ENCODE results near the gene STAM.

Gene STAM

DNA sequence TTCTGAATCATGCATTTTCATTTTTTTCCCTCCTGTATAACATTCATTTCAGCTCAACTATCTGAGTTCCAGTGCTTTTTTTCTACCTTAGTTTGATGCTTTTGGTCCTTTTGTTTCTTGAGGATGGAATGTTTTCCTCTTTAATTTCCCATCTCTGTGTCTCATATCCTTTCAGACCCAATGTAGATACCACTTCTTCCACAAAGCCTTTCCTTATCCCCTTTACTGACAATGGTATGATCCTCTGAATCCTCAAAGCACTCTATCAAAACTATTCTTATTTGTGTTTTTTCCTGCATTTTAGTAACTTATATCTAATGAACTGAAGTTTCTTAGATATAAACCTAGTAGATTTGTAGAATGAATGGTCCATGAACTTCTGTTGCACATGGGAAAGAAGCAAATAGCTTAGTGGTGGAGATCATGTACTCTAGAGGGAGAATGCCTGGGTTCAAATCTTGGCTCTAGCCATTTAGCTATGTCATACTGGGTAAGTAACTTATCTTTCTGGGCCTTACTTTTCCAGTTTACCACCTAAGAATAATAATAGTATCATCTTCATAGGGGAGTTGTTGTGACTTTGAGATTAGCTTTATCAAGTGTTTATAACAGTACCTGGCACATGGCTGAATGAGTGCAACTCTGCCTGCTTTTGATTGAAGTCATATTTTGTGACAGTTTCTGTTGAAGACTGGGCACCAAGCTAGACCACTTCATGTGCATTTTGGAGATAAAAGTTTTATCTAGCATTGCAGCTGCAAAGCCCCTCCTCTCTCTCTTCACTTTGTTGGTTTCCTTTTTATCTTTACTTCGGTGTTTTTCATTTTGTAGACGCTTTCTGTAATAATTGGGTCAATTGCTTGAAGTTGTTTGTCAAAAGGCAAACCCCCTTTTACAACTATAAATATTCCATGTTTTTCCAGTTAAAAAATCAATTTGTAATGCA lies 18.5 kb downstream of the STAM start:
- Histone ChIP-seq H3K27me3 (ENCODE audit: control insufficient read depth in 1 of 2, insufficient read depth in 2 of 2, low read length in 2 of 2) (no peaks in the 10 kb centered on the region), H3K27ac (ENCODE audit: low read depth, low read length) (no peak overlapping the region)

DNA sequence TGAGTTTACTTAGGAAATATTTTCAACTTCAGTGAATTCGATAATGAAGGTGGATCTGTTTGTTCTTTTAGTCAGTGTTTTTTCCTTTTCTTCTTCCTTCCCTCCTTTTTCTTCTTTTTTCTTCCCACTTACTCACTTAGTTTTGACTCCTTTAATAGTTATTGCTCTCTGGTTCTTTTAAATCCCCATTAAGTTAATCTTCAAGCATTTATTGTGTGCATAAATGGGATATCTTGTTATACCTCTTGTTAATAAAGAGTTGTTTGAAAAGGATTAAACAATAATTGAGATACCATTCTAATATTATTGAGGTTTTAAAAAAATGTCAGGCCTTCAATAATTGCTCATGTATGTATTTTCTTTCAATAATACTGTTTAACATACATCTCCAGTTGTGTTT lies 19.5 kb downstream of the STAM start:
- H3K27ac ChIP-seq (ENCODE audit: low read depth, low read length), result no peak overlapping the region
- H3K9me3 ChIP-seq (ENCODE audit: low read length), result no peaks in the 10 kb centered on the region
- no peak overlapping the region for H3K9ac ChIP-seq (ENCODE audit: low read length)

More for the DNA sequence above, 18.5 kb downstream of the STAM start:
- Histone ChIP-seq H3K36me3 (ENCODE audit: insufficient read depth, low read length) (peaks cover 7% of the 10 kb centered on the region), H3K4me3 (ENCODE audit: low read depth in 1 of 2, low read length in 2 of 2) (no peak overlapping the region), H3K4me1 (ENCODE audit: insufficient read depth, low read length) (no peaks in the 10 kb centered on the region), H3K9ac (ENCODE audit: low read length) (no peak overlapping the region), H3K9me3 (ENCODE audit: low read length) (no peaks in the 10 kb centered on the region)

GRCh38 chr10:17665747-17666146 lies 21.8 kb downstream of the STAM start:
- no peak overlapping the region for H3K9ac ChIP-seq (ENCODE audit: low read length)
- no peak overlapping the region for H3K4me3 ChIP-seq (ENCODE audit: low read depth in 1 of 2, low read length in 2 of 2)
- no peaks in the 10 kb centered on the region for H3K27me3 ChIP-seq (ENCODE audit: control insufficient read depth in 1 of 2, insufficient read depth in 2 of 2, low read length in 2 of 2)
- no peaks in the 10 kb centered on the region for H3K4me1 ChIP-seq (ENCODE audit: insufficient read depth, low read length)
- H3K27ac ChIP-seq (ENCODE audit: low read depth, low read length), result peak overlapping the region; percentile 13
- H3K36me3 ChIP-seq (ENCODE audit: insufficient read depth, low read length), result peaks cover 6% of the 10 kb centered on the region
- H3K9me3 ChIP-seq (ENCODE audit: low read length), result no peaks in the 10 kb centered on the region

More for the DNA sequence above, 19.5 kb downstream of the STAM start:
- H3K4me3 ChIP-seq (ENCODE audit: low read depth in 1 of 2, low read length in 2 of 2), result no peak overlapping the region
- H3K36me3 ChIP-seq (ENCODE audit: insufficient read depth, low read length), result peaks cover 7% of the 10 kb centered on the region
- H3K27me3 ChIP-seq (ENCODE audit: control insufficient read depth in 1 of 2, insufficient read depth in 2 of 2, low read length in 2 of 2), result no peaks in the 10 kb centered on the region
- no peaks in the 10 kb centered on the region for H3K4me1 ChIP-seq (ENCODE audit: insufficient read depth, low read length)

DNA sequence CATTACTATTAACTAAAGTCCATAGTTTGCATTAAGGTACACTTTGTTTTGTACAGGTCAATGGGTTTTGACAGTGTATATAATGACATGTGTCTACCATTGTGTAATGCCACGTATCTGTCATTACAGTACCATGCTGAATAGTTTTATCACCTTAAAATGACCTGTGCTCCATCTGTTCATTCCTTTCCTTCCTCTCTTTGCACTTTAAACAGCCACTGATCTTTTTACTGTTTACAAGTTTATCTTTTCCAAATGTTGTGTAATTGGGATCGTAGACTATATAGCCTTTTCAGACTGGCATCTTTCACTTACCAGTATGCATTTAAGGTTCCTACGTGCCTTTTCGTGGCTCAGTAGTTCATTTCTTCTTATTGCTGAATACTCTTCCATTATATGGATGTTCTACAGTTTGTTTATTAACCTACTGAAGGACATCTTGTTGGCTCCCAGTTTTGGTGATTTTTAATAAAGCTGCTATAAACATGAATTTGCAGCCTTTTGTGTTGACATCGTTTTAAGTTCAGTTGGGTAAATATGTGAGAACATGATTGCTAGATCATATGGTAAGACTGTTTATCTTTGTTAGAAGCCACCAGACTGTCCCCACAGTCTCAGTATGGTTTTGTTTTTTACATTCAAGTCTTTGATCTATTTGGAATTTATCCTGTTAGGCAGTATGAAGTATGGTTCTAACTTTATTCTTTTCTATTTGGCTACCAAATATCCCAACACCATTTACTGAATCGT lies 24.7 kb downstream of the STAM start:
- H3K4me1 ChIP-seq (ENCODE audit: insufficient read depth, low read length), result peaks cover 9% of the 10 kb centered on the region
- H3K9ac ChIP-seq (ENCODE audit: low read length), result no peak overlapping the region
- H3K27me3 ChIP-seq (ENCODE audit: control insufficient read depth in 1 of 2, insufficient read depth in 2 of 2, low read length in 2 of 2), result no peaks in the 10 kb centered on the region
- H3K9me3 ChIP-seq (ENCODE audit: low read length), result no peaks in the 10 kb centered on the region
- no peaks in the 10 kb centered on the region for H3K36me3 ChIP-seq (ENCODE audit: insufficient read depth, low read length)
- H3K27ac ChIP-seq (ENCODE audit: low read depth, low read length), result no peak overlapping the region
- no peak overlapping the region for H3K4me3 ChIP-seq (ENCODE audit: low read depth in 1 of 2, low read length in 2 of 2)

- H3K27ac ChIP-seq (ENCODE audit: low read depth, low read length), result no peak overlapping the region
- H3K4me3 ChIP-seq (ENCODE audit: low read depth in 1 of 2, low read length in 2 of 2), result no peak overlapping the region
- peaks cover 12% of the 10 kb centered on the region for H3K4me1 ChIP-seq (ENCODE audit: insufficient read depth, low read length)
- no peak overlapping the region for H3K9ac ChIP-seq (ENCODE audit: low read length)
- no peaks in the 10 kb centered on the region for H3K9me3 ChIP-seq (ENCODE audit: low read length)
- H3K27me3 ChIP-seq (ENCODE audit: control insufficient read depth in 1 of 2, insufficient read depth in 2 of 2, low read length in 2 of 2), result no peaks in the 10 kb centered on the region
- H3K36me3 ChIP-seq (ENCODE audit: insufficient read depth, low read length), result no peaks in the 10 kb centered on the region
Observed at GRCh38 chr10:17669185-17669872, 25.4 kb downstream of the STAM start.

DNA sequence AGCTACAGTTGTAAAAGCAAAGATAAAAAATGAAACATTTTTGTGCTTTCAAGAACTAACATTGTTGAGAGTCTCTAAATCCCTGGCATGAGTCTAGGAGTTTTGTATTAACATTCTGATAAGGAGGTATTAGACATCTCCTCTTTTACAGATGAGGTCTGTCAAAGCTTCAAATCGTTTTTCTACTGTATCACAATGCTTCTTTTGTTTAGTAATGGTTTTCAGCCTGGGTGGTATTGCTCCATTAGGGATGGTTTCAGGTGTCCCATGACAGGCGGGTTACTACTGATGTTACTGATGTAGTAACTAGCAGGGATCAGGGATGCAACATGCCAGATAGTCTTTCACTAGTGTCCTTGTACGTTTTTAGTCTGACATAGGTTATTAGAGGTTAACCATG lies 27.4 kb downstream of the STAM start:
- no peak overlapping the region for H3K27ac ChIP-seq (ENCODE audit: low read depth, low read length)

DNA sequence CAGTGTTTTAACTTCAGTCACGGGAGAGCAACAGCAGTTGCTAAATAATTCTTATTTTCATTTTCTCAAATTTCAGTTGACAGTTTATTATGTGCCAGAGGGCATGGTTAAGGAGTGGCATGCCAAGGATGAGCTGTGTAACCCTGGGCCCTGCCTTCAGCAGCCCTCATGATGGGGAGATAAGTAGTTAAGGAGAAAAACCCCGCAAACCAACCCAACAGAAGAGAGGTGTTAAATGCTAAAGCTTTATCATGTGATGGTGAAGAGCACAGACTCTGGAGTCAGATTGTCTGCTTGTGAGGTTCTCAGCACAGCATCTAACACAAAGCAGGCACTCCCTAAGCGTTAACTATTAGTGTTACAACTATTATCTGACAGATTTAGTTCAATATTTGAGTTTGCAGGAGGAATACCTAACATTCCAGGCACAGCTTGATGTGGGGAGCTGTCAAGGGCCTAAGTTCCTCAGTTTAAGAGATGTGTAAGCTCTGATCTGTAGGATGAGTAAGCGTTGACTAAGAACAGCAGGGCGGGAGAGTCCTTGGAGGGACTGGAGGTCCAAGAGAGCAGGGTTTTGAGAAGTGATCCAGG lies 29.6 kb downstream of the STAM start:
- Histone ChIP-seq H3K9me3 (ENCODE audit: low read length) (no peaks in the 10 kb centered on the region), H3K27me3 (ENCODE audit: control insufficient read depth in 1 of 2, insufficient read depth in 2 of 2, low read length in 2 of 2) (no peaks in the 10 kb centered on the region), H3K36me3 (ENCODE audit: insufficient read depth, low read length) (no peaks in the 10 kb centered on the region), H3K27ac (ENCODE audit: low read depth, low read length) (no peak overlapping the region), H3K4me3 (ENCODE audit: low read depth in 1 of 2, low read length in 2 of 2) (no peak overlapping the region), H3K9ac (ENCODE audit: low read length) (no peak overlapping the region), H3K4me1 (ENCODE audit: insufficient read depth, low read length) (peaks cover 12% of the 10 kb centered on the region)

More for the DNA sequence above, 27.4 kb downstream of the STAM start:
- H3K4me1 ChIP-seq (ENCODE audit: insufficient read depth, low read length), result peaks cover 12% of the 10 kb centered on the region
- H3K9me3 ChIP-seq (ENCODE audit: low read length), result no peaks in the 10 kb centered on the region
- no peaks in the 10 kb centered on the region for H3K36me3 ChIP-seq (ENCODE audit: insufficient read depth, low read length)
- H3K27me3 ChIP-seq (ENCODE audit: control insufficient read depth in 1 of 2, insufficient read depth in 2 of 2, low read length in 2 of 2), result no peaks in the 10 kb centered on the region
- H3K4me3 ChIP-seq (ENCODE audit: low read depth in 1 of 2, low read length in 2 of 2), result no peak overlapping the region
- no peak overlapping the region for H3K9ac ChIP-seq (ENCODE audit: low read length)

GRCh38 chr10:17674566-17674965 lies 30.6 kb downstream of the STAM start:
- H3K27ac ChIP-seq (ENCODE audit: low read depth, low read length), result no peak overlapping the region

GRCh38 chr10:17675638-17676037 lies 31.7 kb downstream of the STAM start:
- H3K36me3 ChIP-seq (ENCODE audit: insufficient read depth, low read length), result no peaks in the 10 kb centered on the region
- H3K4me3 ChIP-seq (ENCODE audit: low read depth in 1 of 2, low read length in 2 of 2), result no peak overlapping the region
- H3K4me1 ChIP-seq (ENCODE audit: insufficient read depth, low read length), result peaks cover 12% of the 10 kb centered on the region
- no peaks in the 10 kb centered on the region for H3K9me3 ChIP-seq (ENCODE audit: low read length)
- no peak overlapping the region for H3K9ac ChIP-seq (ENCODE audit: low read length)
- H3K27me3 ChIP-seq (ENCODE audit: control insufficient read depth in 1 of 2, insufficient read depth in 2 of 2, low read length in 2 of 2), result no peaks in the 10 kb centered on the region
- H3K27ac ChIP-seq (ENCODE audit: low read depth, low read length), result no peak overlapping the region

More at GRCh38 chr10:17674566-17674965, 30.6 kb downstream of the STAM start:
- no peak overlapping the region for H3K4me3 ChIP-seq (ENCODE audit: low read depth in 1 of 2, low read length in 2 of 2)
- no peaks in the 10 kb centered on the region for H3K27me3 ChIP-seq (ENCODE audit: control insufficient read depth in 1 of 2, insufficient read depth in 2 of 2, low read length in 2 of 2)
- H3K36me3 ChIP-seq (ENCODE audit: insufficient read depth, low read length), result no peaks in the 10 kb centered on the region
- H3K9me3 ChIP-seq (ENCODE audit: low read length), result no peaks in the 10 kb centered on the region
- no peak overlapping the region for H3K9ac ChIP-seq (ENCODE audit: low read length)
- H3K4me1 ChIP-seq (ENCODE audit: insufficient read depth, low read length), result peaks cover 12% of the 10 kb centered on the region

DNA sequence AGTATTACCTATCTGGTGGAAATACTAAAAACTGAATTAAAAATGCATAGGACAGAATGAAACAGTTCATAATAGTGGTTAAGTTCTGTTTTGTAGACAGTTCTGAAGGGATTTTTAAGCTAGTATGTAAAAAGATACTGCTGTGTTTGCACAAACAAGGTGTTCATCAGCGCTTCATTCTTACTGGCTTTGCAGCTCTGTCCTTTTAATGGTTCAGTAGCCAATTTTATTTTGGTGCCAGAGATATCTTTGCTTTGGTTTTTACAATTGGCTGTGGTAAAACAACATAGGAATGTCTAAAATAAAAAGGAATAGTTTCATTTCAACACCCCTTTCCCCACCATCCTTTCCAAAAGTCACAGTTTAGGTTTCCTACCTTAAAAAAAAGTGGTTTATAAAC lies 33.0 kb downstream of the STAM start:
- Histone ChIP-seq H3K27ac (ENCODE audit: low read depth, low read length) (no peak overlapping the region), H3K9ac (ENCODE audit: low read length) (no peak overlapping the region), H3K9me3 (ENCODE audit: low read length) (no peaks in the 10 kb centered on the region), H3K4me3 (ENCODE audit: low read depth in 1 of 2, low read length in 2 of 2) (no peak overlapping the region), H3K4me1 (ENCODE audit: insufficient read depth, low read length) (peaks cover 15% of the 10 kb centered on the region), H3K36me3 (ENCODE audit: insufficient read depth, low read length) (no peaks in the 10 kb centered on the region), H3K27me3 (ENCODE audit: control insufficient read depth in 1 of 2, insufficient read depth in 2 of 2, low read length in 2 of 2) (no peaks in the 10 kb centered on the region)

Measured in muscle layer of colon (tissue), 2 donors.